Colonic mucosa (tissue), 4 donors: Measurements from ENCODE around the gene TNFAIP8. TPM values are rescaled to one million over a fixed set of nuclear protein-coding genes. Genes with fewer than 3 reads are reported as not detected.

ENCODE experiments used
- DNase-seq: peaks from one replicate; pipeline ENCODE4 v3.0.0-alpha.2; 2020
- H3K27ac ChIP-seq: fragments of 200-600 bp; one replicate; pipeline ENCODE4 v1.8.0; 2021
- H3K27me3 ChIP-seq: fragments of 200-600 bp; one replicate; pipeline ENCODE4 v1.8.0; 2021
- H3K36me3 ChIP-seq: fragments of 200-600 bp; one replicate; pipeline ENCODE4 v1.8.0; 2021
- H3K4me1 ChIP-seq: fragments of 200-600 bp; one replicate; pipeline ENCODE4 v1.8.0; 2021; ENCODE audit warnings: mild to moderate bottlenecking
- H3K4me3 ChIP-seq: fragments of 200-600 bp; one replicate; pipeline ENCODE4 v1.8.0; 2021
- H3K9ac ChIP-seq, 2 donors: one replicate each; pipeline ENCODE4 v1.7.0; 2013; ENCODE audit warnings: control low read depth in 2 of 2, low read depth in 2 of 2, low read length in 2 of 2
- H3K9me3 ChIP-seq: fragments of 200-600 bp; one replicate; pipeline ENCODE4 v1.8.0; 2021
- intact Hi-C: fragments of 100-400 bp; cut with DNase I; formaldehyde crosslinking; loops from one replicate; pipeline ENCODE4 v1.14.1; 2022
- total RNA-seq, 2 donors: library from RNA; stranded (reverse); fragmentation: NEBNext Ultra II Directional in 1 of 2; extraction: Animal tissue kit (Norgen Biotek cat#: 25700) in 1 of 2; gene quantifications; one replicate each; pipeline ENCODE4 v1.2.1, GENCODE V29; 2021
- TF ChIP-seq, protein P1 (sequence below): fragments of 200-600 bp; IDR thresholded peaks from one replicate; pipeline ENCODE4 v1.8.0; 2022; ENCODE audit warnings: antibody characterized with exemption, mild to moderate bottlenecking
- donor health status: healthy.
- donor health status: DM: no; HTN: no; CAD: no.
- donor health status: DM: no; HTN: no; CAD: no.

TNFAIP8 gene
- total RNA-seq, 2 donors from 2014 or later: 11.0 to 12.7 TPM

GRCh38 chr5:119322948-119323537 is 32.8 kb upstream of the TNFAIP8 start:
- no peak overlapping the region for H3K4me3 ChIP-seq
- TF ChIP-seq, protein P1, sequence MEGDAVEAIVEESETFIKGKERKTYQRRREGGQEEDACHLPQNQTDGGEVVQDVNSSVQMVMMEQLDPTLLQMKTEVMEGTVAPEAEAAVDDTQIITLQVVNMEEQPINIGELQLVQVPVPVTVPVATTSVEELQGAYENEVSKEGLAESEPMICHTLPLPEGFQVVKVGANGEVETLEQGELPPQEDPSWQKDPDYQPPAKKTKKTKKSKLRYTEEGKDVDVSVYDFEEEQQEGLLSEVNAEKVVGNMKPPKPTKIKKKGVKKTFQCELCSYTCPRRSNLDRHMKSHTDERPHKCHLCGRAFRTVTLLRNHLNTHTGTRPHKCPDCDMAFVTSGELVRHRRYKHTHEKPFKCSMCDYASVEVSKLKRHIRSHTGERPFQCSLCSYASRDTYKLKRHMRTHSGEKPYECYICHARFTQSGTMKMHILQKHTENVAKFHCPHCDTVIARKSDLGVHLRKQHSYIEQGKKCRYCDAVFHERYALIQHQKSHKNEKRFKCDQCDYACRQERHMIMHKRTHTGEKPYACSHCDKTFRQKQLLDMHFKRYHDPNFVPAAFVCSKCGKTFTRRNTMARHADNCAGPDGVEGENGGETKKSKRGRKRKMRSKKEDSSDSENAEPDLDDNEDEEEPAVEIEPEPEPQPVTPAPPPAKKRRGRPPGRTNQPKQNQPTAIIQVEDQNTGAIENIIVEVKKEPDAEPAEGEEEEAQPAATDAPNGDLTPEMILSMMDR: no peak
- H3K9ac ChIP-seq: no peak overlapping the region
- no peaks in the 10 kb centered on the region for H3K36me3 ChIP-seq
- no peaks in the 10 kb centered on the region for H3K9me3 ChIP-seq
- peaks cover 3% of the 10 kb centered on the region for H3K4me1 ChIP-seq
- no peaks in the 10 kb centered on the region for H3K27me3 ChIP-seq
- no peak for DNase-seq
- H3K27ac ChIP-seq: peak overlapping the region; percentile 56
- intact Hi-C loops: no loop called here

DNA sequence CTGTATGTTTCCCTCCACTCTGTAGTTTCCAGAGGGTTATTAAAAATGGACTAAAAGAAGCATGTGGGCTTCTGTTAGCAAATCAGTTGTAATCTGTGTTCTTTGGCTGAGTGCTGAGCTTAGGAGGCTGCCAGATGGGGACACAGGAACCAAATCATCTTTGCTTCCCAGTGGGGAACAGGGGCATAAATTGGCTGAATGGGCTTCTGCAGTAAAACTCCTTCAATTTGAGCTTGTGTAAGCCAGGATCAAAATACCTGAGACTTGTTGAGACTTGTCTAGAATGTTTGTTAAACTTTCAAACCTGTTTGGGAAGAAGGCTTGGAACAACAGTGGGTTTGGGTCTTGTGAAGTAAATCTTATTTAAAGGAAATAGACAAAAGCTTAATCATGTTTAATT is 32.2 kb upstream of the TNFAIP8 start:
- Histone ChIP-seq H3K4me3 (no peak overlapping the region), H3K9me3 (no peaks in the 10 kb centered on the region), H3K4me1 (peaks cover 3% of the 10 kb centered on the region), H3K27me3 (no peaks in the 10 kb centered on the region), H3K9ac (no peak overlapping the region), H3K27ac (peak overlapping the region; percentile 56), H3K36me3 (no peaks in the 10 kb centered on the region)
- DNase-seq: no peak
- intact Hi-C loops: no loop called here
- TF ChIP-seq, protein P1: no peak

DNA sequence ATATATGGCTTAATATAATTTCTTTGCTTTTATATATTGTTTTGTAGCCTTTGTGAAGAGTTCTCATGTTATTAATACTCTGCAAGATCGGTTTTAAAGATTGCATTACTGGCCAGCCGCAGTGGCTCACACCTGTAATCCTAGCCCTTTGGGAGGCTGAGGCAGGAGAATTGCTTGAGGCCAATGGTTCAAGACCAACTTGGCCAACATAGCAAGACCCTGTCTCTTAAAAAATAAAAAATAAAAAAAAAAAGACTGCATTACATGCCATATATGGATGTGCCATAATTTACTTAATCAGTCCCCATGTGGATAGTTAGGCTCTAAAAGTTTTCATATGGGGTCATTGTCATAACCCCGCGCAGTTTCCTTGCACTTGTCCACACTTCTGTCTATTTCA is 31.0 kb upstream of the TNFAIP8 start:
- Histone ChIP-seq H3K4me3 (no peak overlapping the region), H3K4me1 (peaks cover 3% of the 10 kb centered on the region), H3K27ac (peak overlapping the region; percentile 56), H3K9ac (no peak overlapping the region), H3K36me3 (no peaks in the 10 kb centered on the region), H3K9me3 (no peaks in the 10 kb centered on the region), H3K27me3 (no peaks in the 10 kb centered on the region)
- DNase-seq: no peak
- TF ChIP-seq, protein P1: no peak
- intact Hi-C loops: no loop called here

- no peak for DNase-seq
- no peaks in the 10 kb centered on the region for H3K27me3 ChIP-seq
- no peak overlapping the region for H3K9ac ChIP-seq
- H3K36me3 ChIP-seq: no peaks in the 10 kb centered on the region
- no peak overlapping the region for H3K4me3 ChIP-seq
- H3K9me3 ChIP-seq: no peaks in the 10 kb centered on the region
- intact Hi-C loops: no loop called here
- TF ChIP-seq, protein P1: no peak
- peaks cover 3% of the 10 kb centered on the region for H3K4me1 ChIP-seq
- no peak overlapping the region for H3K27ac ChIP-seq
These were observed 28.8 kb upstream of the TNFAIP8 start for GRCh38 chr5:119327018-119327417.

DNA sequence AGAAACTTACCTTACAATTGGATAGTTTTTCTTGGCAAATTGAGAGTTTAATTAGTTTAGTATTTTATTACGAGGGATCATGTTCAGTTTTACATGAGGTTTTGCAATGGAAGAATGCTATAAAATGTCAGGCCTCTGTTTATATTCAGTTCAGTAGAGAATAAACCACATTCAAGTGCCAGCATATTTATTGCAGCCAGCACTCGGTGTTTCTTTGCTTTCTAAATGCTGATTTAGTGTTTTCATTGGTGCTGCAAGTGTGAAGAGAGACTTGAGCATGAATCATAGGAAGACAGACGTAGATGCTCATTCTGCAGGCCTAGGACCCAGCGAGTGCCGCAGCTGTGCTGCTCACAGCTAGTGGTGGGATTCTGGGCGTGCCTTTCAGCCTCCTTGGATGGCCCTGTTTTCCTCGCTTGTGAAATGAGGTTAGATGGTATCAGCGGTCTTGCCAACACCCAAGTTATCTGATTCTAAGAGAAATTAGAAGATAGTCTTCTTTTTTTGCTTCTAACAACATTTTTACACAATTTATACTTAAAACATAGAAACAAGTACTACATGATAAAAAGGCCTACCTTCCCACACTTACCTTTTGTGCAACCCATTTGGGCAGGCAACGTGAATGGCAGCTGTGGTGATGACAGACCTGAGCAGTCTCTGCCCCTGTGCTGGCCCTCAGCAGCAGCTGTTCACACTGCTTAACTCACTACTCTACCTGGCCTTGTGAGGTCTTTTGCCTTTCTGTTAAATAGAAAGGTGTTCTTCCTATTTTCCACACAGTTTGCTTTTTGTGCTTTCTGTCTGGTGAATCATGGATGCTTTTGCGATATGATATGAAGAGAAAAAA is 26.8 kb upstream of the TNFAIP8 start:
- intact Hi-C loops: no loop called here
- TF ChIP-seq, protein P1: no peak
- H3K4me3 ChIP-seq: no peak overlapping the region
- no peaks in the 10 kb centered on the region for H3K27me3 ChIP-seq
- no peaks in the 10 kb centered on the region for H3K36me3 ChIP-seq
- no peak overlapping the region for H3K9ac ChIP-seq
- H3K27ac ChIP-seq: peak overlapping the region; percentile 50
- DNase-seq: no peak
- H3K4me1 ChIP-seq: peaks cover 3% of the 10 kb centered on the region
- H3K9me3 ChIP-seq: no peaks in the 10 kb centered on the region
